Mucosa of descending colon (tissue), 3 donors: ENCODE results near the gene PUDP. TPM values are rescaled to one million over a fixed set of nuclear protein-coding genes. Genes with fewer than 3 reads are reported as not detected.
"Not testable (repeated sequence)": the region's sequence is repeated elsewhere in the genome, so short reads cannot be mapped to it uniquely, and the experiment has no call there.

ENCODE experiments used
- ATAC-seq: fragments of 200-7000 bp; cut with Tn5 transposase; one replicate; pipeline ENCODE4 v1.9.1; 2020; ENCODE audit warnings: mild to moderate bottlenecking, moderate library complexity
- DNase-seq, 3 donors: peaks; one replicate each; pipeline ENCODE4 v3.0.0-alpha.2; 2020
- H3K36me3 ChIP-seq: fragments of 200-600 bp; one replicate; pipeline ENCODE4 v1.8.0; 2021; ENCODE audit warnings: low read depth, mild to moderate bottlenecking
- H3K4me1 ChIP-seq: fragments of 200-600 bp; one replicate; pipeline ENCODE4 v1.8.0; 2021; ENCODE audit warnings: low read depth, mild to moderate bottlenecking
- H3K4me3 ChIP-seq: fragments of 200-600 bp; one replicate; pipeline ENCODE4 v1.8.0; 2021; ENCODE audit warnings: mild to moderate bottlenecking
- H3K9me3 ChIP-seq: fragments of 200-600 bp; one replicate; pipeline ENCODE4 v1.8.0; 2021; ENCODE audit warnings: mild to moderate bottlenecking
- intact Hi-C, 2 donors: fragments of 100-400 bp; cut with DNase I in 1 of 2; cut with micrococcal nuclease in 1 of 2; formaldehyde crosslinking; loops; one replicate each; pipeline versions ENCODE4 v1.11.0 to v1.11.1; 2022; cut with DNase I, micrococcal nuclease
- total RNA-seq, 3 donors: library from RNA; stranded (reverse); fragmentation: NEBNext Ultra II Directional in 2 of 3; extraction: Animal tissue kit (Norgen Biotek cat#: 25700) in 2 of 3; gene quantifications; one replicate each; pipeline versions ENCODE4 v1.2.1 to v1.2.4, GENCODE V29; 2021 to 2023
- TF ChIP-seq, protein P1 (sequence below): fragments of 200-600 bp; IDR thresholded peaks from one replicate; pipeline ENCODE4 v1.8.0; 2022; ENCODE audit warnings: antibody characterized with exemption, mild to moderate bottlenecking
- donor health status: DM: no; HTN: no; CAD: no; lungs with moderate emphysema.
- donor health status: DM: no; HTN: no; CAD: no.
- donor health status: DM: no; HTN: yes; CAD: no.

PUDP gene
- total RNA-seq, 3 donors from 2014 or later = 16.4 to 38.5 (median 32.3) TPM

GRCh38 chrX:7028246-7028645, 119.7 kb downstream of the PUDP start:
- ATAC-seq = no peak
- TF ChIP-seq, protein P1, sequence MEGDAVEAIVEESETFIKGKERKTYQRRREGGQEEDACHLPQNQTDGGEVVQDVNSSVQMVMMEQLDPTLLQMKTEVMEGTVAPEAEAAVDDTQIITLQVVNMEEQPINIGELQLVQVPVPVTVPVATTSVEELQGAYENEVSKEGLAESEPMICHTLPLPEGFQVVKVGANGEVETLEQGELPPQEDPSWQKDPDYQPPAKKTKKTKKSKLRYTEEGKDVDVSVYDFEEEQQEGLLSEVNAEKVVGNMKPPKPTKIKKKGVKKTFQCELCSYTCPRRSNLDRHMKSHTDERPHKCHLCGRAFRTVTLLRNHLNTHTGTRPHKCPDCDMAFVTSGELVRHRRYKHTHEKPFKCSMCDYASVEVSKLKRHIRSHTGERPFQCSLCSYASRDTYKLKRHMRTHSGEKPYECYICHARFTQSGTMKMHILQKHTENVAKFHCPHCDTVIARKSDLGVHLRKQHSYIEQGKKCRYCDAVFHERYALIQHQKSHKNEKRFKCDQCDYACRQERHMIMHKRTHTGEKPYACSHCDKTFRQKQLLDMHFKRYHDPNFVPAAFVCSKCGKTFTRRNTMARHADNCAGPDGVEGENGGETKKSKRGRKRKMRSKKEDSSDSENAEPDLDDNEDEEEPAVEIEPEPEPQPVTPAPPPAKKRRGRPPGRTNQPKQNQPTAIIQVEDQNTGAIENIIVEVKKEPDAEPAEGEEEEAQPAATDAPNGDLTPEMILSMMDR = no peak
- no peaks in the 10 kb centered on the region for H3K9me3 ChIP-seq
- DNase-seq = no peak
- no peaks in the 10 kb centered on the region for H3K36me3 ChIP-seq
- no peaks in the 10 kb centered on the region for H3K4me1 ChIP-seq
- intact Hi-C loops = no loop called here
- no peak overlapping the region for H3K4me3 ChIP-seq

DNA sequence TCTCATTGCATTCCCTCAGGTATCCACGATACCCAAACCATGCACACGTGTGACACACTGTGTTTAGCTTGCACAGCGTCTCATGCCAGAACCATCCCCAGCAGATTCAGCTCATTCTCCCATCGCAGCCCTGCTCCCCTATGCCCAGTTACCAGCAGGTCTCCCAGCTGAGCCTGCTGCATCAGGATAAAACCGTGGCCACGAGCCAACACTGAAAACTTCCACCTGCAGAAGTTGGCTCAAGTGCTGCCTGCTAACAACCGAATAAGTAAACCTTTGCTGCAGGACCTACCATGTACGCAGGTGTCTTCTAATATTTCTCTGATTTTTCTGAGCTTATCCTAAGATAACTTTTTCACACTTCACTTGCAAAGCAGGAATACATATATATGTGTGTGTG, 120.9 kb downstream of the PUDP start:
- H3K4me1 ChIP-seq = no peaks in the 10 kb centered on the region
- ATAC-seq (peak; percentile 64), DNase-seq (peak in 2 of 3 donors; percentile 29 to 33)
- intact Hi-C loops = no loop called here
- H3K9me3 ChIP-seq = no peaks in the 10 kb centered on the region
- H3K36me3 ChIP-seq = no peaks in the 10 kb centered on the region
- H3K4me3 ChIP-seq = no peak overlapping the region
- TF ChIP-seq, protein P1 = no peak

DNA sequence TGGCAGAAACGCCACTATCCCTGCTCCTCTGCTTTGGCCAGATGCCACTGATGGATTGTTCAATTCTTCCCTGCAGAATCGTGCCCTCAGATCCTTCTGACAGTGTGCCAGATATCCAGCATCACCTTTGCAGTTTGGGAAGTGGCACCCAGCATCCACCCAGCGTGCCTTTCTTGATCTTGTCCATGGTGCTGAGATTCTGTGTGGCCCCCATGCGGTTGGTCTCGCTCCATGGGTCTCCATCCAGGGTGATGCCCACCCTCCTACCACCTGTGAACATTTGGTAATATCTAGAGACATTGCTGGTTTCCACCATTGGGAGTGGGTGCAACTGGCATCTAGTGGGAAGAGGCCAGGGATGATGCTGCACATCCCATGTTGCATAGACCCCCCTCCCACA, 121.6 kb downstream of the PUDP start:
- H3K4me3 ChIP-seq, intact Hi-C loops, ATAC-seq, DNase-seq, H3K4me1 ChIP-seq, H3K36me3 ChIP-seq, H3K9me3 ChIP-seq: not testable (repeated sequence)

- TF ChIP-seq, protein P1 = no peak
- Histone ChIP-seq H3K36me3 (no peaks in the 10 kb centered on the region), H3K4me3 (no peak overlapping the region), H3K9me3 (no peaks in the 10 kb centered on the region), H3K4me1 (no peaks in the 10 kb centered on the region)
- intact Hi-C loops = no loop called here
- ATAC-seq (no peak), DNase-seq (no peak)
Observed at GRCh38 chrX:7025471-7025870, 122.5 kb downstream of the PUDP start.

DNA sequence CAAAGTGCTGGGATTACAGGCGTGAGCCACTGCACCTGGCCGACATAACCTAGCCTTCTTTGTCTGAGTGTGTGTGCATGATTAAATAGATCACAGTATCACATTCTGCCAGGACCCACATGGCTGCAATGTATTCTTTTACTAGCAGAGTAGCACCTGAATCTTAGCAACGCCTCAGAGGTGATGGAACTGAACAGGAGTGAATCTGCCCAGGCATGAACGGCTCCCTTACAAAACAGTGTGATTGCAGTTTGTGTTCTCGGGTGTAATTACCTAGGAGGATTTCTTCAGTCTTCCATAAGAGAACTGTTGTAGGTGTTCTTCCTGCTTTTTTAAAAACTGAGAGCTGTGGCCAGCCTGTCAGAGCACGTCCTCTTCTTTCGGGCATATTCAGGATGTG, 123.1 kb downstream of the PUDP start:
- H3K4me1 ChIP-seq = no peaks in the 10 kb centered on the region
- intact Hi-C loops = no loop called here
- ATAC-seq (no peak), DNase-seq (no peak)
- TF ChIP-seq, protein P1 = no peak
- no peaks in the 10 kb centered on the region for H3K9me3 ChIP-seq
- H3K36me3 ChIP-seq = no peaks in the 10 kb centered on the region
- no peak overlapping the region for H3K4me3 ChIP-seq

DNA sequence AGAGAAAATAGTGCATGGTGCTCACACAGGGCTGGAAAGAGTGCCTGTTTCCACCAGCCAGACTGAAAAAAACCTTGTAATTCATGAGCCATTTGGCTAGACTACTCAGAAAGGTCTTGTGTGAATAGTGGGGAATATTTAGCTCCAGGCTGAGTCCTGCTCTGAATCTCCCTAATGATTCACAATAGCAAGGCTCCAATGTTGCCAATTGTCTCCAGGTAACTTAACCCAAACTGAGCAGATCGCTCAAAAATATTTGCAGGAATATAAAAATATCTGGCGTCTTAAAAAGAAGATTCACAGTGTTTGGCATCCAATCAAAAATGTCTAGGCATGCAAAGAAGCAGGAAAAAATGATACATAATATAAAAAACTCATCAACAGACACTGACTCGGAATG, 125.0 kb downstream of the PUDP start:
- H3K36me3 ChIP-seq, ATAC-seq, H3K4me3 ChIP-seq, DNase-seq, H3K9me3 ChIP-seq, H3K4me1 ChIP-seq, intact Hi-C loops: not testable (repeated sequence)

GRCh38 chrX:7021991-7022390, 126.0 kb downstream of the PUDP start:
- H3K4me3 ChIP-seq = no peak overlapping the region
- ATAC-seq (no peak), DNase-seq (no peak)
- no peaks in the 10 kb centered on the region for H3K4me1 ChIP-seq
- TF ChIP-seq, protein P1 = no peak
- no peaks in the 10 kb centered on the region for H3K36me3 ChIP-seq
- intact Hi-C loops = no loop called here
- no peaks in the 10 kb centered on the region for H3K9me3 ChIP-seq
